Lower lobe of right lung (tissue), 2 donors: Measurements from ENCODE around the gene KCNT1. TPM values are rescaled to one million over a fixed set of nuclear protein-coding genes. Genes with fewer than 3 reads are reported as not detected.

ENCODE experiments used
- ATAC-seq, 2 donors: fragments of 200-7000 bp; cut with Tn5 transposase; one replicate each; pipeline ENCODE4 v1.9.1; 2020 to 2022; ENCODE audit warnings: mild to moderate bottlenecking in 2 of 2, moderate library complexity in 2 of 2
- DNase-seq: peaks from one replicate; pipeline ENCODE4 v3.0.0-alpha.2; 2020
- H3K27ac ChIP-seq: fragments of 200-600 bp; one replicate; pipeline ENCODE4 v1.8.0; 2022
- H3K27me3 ChIP-seq: fragments of 200-600 bp; one replicate; pipeline ENCODE4 v1.8.0; 2022; ENCODE audit warnings: low read depth
- H3K36me3 ChIP-seq: fragments of 200-600 bp; one replicate; pipeline ENCODE4 v1.8.0; 2022; ENCODE audit warnings: mild to moderate bottlenecking
- H3K4me1 ChIP-seq: fragments of 200-600 bp; one replicate; pipeline ENCODE4 v1.8.0; 2022
- H3K4me3 ChIP-seq: fragments of 200-600 bp; one replicate; pipeline ENCODE4 v1.8.0; 2022; ENCODE audit warnings: mild to moderate bottlenecking
- H3K9me3 ChIP-seq: fragments of 200-600 bp; one replicate; pipeline ENCODE4 v1.8.0; 2022
- intact Hi-C: fragments of 100-400 bp; cut with DNase I; formaldehyde crosslinking; loops from one replicate; pipeline ENCODE4 v1.11.0; 2022
- total RNA-seq: library from RNA; stranded (reverse); fragmentation: NEBNext Ultra II Directional; extraction: Animal tissue kit (Norgen Biotek cat#: 25700); gene quantifications from one replicate; pipeline ENCODE4 v1.2.1, GENCODE V29; 2021
- TF ChIP-seq, protein P1 (sequence below): fragments of 200-600 bp; IDR thresholded peaks from one replicate; pipeline ENCODE4 v1.8.0; 2022; ENCODE audit warnings: antibody characterized with exemption, mild to moderate bottlenecking
- donor health status: DM: no; HTN: yes; CAD: no; lungs with severe emphysema.

Gene KCNT1
- total RNA-seq, 1 donor from 2014 or later: 0.35 TPM

DNA sequence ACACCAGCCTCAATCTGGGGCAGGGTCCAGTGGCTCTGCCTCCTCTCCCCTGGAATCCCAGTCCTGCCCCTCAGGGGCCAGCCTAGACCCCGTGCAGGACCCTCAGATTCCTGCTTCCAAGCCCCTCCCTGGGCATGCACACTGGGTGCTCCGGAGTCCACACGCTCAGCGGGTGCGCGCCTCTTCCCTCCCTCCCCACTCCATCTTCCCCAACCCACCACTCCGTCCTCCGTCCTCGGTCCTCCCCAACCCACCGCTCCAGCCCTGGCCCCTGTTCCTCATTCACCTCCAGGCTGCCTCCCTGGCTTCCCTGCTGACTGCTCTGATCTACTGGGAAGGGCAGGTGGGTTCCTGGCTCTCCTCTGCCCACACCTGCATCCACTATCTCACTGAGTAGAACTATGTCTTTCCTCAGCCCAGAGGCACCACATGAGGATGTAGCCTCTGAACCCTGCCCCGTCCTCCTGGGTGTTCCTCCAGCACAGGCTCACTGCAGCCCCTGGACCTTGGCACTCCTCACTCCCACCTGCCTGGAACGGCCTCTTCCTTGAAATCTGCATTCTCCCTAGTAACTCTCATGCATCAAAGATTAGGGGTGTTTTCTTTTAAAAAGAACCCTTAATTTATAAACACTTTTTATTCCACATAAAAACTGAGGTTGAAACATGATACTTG, 112.6 kb downstream of the KCNT1 start:
- H3K9me3 ChIP-seq: no peaks in the 10 kb centered on the region
- H3K4me3 ChIP-seq: no peak overlapping the region
- H3K4me1 ChIP-seq: no peaks in the 10 kb centered on the region
- TF ChIP-seq, protein P1, sequence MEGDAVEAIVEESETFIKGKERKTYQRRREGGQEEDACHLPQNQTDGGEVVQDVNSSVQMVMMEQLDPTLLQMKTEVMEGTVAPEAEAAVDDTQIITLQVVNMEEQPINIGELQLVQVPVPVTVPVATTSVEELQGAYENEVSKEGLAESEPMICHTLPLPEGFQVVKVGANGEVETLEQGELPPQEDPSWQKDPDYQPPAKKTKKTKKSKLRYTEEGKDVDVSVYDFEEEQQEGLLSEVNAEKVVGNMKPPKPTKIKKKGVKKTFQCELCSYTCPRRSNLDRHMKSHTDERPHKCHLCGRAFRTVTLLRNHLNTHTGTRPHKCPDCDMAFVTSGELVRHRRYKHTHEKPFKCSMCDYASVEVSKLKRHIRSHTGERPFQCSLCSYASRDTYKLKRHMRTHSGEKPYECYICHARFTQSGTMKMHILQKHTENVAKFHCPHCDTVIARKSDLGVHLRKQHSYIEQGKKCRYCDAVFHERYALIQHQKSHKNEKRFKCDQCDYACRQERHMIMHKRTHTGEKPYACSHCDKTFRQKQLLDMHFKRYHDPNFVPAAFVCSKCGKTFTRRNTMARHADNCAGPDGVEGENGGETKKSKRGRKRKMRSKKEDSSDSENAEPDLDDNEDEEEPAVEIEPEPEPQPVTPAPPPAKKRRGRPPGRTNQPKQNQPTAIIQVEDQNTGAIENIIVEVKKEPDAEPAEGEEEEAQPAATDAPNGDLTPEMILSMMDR: no peak
- ATAC-seq (no peak), DNase-seq (no peak)
- intact Hi-C loops: no loop called here
- peaks cover 99% of the 10 kb centered on the region for H3K36me3 ChIP-seq
- no peaks in the 10 kb centered on the region for H3K27me3 ChIP-seq
- no peak overlapping the region for H3K27ac ChIP-seq

DNA sequence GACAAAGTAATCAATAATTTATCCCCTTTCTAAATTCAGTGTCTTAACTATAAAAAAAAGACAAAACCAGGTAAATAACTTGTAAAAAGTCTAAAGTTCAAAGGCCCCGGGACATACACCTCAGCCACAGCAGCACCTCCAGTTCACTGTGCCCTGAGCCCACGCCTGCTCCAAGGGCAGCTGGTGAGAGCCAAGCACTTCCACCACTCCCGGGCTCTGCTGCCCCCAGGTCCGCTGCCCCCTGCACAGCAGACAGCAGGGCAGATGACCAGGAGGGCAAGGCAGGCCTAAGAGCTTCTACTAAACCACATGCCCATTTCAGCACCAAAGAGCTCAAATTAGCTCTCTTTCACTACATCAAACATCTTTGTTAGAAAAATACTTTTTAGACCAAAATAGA, 113.4 kb downstream of the KCNT1 start:
- Histone ChIP-seq H3K27ac (no peak overlapping the region), H3K4me1 (no peaks in the 10 kb centered on the region), H3K27me3 (no peaks in the 10 kb centered on the region), H3K4me3 (no peak overlapping the region), H3K36me3 (peaks cover 100% of the 10 kb centered on the region), H3K9me3 (no peaks in the 10 kb centered on the region)
- no peak for DNase-seq
- intact Hi-C loops: no loop called here
- ATAC-seq: no peak
- TF ChIP-seq, protein P1: no peak

DNA sequence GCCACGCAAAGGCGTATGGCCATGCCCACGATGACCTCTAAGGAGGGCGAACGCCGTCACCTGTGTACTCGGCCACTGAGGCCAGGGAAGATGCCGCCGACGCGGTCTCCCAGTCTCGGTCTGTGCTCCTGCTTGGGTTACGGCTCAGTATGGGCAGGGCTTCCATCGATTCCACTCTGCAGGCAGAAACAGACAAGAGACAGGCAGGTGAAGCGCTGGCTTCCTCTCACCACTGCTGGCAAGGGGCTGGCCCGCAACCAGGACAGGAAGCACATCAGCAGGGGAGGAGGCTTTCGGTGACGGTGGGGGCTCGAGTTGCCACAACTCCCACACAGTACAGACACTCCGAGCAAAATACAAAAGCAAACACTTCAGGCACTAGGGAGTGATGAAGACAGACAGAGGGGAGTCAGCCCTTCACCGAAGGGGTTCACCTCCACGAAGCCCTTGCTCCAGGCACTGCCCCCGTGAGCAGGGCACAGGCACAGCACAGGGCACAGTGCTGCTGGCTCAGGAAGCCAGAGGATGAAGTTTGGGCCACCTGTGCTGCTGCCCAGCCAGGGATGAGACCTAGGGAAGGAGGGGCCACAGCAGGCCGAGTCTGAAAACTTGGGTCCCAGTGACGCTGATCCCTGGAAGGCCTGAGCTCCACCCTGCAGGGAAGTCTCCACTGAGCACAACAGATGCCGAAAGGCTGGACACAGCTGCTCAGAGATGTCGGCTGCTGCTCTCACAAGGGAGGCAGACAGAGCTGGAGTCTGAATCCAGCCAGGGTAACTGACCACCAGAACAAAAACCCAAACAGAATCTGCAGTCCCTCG, 114.1 kb downstream of the KCNT1 start:
- no peaks in the 10 kb centered on the region for H3K9me3 ChIP-seq
- H3K4me3 ChIP-seq: no peak overlapping the region
- H3K27ac ChIP-seq: no peak overlapping the region
- DNase-seq (no peak), ATAC-seq (no peak)
- TF ChIP-seq, protein P1: no peak
- no peaks in the 10 kb centered on the region for H3K27me3 ChIP-seq
- H3K4me1 ChIP-seq: no peaks in the 10 kb centered on the region
- intact Hi-C loops: no loop called here
- H3K36me3 ChIP-seq: peaks cover 100% of the 10 kb centered on the region

DNA sequence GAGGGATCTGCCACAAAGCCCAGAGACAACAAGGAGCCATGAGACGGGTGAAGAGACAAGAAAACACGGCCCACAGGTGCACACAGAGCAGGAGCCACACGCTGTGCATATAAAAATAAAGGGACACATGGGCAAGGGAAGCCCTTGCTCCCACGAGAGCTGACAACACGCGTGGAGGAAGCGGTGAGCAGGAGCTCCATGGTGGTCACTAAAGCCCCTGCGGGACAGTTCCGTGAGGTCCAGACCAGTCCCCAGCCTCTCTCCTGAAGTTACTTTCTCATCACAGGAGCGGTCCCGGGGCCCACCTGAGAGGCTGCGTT, 114.6 kb downstream of the KCNT1 start:
- intact Hi-C loops: no loop called here
- Histone ChIP-seq H3K4me3 (no peak overlapping the region), H3K36me3 (peaks cover 100% of the 10 kb centered on the region), H3K9me3 (no peaks in the 10 kb centered on the region), H3K4me1 (no peaks in the 10 kb centered on the region), H3K27me3 (no peaks in the 10 kb centered on the region), H3K27ac (no peak overlapping the region)
- TF ChIP-seq, protein P1: no peak
- no peak for DNase-seq
- no peak for ATAC-seq

DNA sequence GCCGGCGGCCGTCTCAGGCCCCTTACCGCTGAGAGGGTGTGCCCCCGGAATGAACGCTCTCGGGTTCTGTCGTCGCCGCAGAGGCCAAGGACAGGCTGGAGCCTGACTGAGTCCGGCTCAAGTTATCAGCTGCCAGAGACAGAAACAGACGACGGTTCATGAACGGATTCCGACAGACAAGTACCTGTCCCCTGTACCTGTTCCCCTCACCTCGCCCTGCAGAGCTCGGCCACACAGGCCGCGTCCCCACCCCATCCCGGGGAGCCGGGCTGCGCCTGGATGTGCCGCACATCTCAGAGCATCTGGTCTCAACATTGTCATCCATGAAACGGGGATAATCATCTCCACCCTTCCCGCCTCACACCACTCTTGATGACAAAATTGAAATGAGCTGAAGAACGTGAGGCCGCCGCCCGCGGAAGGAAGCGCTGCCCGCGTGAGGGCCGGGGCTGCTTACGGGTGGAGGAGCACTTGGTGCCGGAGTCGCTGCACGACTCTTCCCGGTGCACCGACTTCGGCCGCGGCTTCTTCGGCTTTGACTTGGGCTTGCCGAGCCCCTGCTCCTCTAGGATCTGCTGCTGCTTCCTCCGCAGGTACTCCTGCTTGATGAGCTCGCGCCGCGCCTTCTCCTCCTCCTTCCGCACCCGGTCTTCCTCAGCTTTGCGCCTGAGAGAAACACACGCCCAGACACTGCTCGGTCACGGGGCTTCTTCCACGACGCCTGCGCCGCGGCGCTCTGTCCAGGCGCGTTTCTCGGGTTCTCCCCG, 116.1 kb downstream of the KCNT1 start:
- no peak for ATAC-seq
- H3K4me3 ChIP-seq: no peak overlapping the region
- intact Hi-C loops: no loop called here
- TF ChIP-seq, protein P1: no peak
- H3K36me3 ChIP-seq: peaks cover 100% of the 10 kb centered on the region
- no peaks in the 10 kb centered on the region for H3K4me1 ChIP-seq
- H3K27me3 ChIP-seq: no peaks in the 10 kb centered on the region
- no peaks in the 10 kb centered on the region for H3K9me3 ChIP-seq
- DNase-seq: no peak
- no peak overlapping the region for H3K27ac ChIP-seq
